ENCODE data around the gene KCNQ1.

The KCNQ1 gene

GRCh38 chr11:2859699-2860037 lies 414.9 kb downstream of the KCNQ1 start:
- TF ChIP-seq CTCF (conservative IDR thresholded peaks at IDR 0.05; ENCODE audit: low read length) (no peak), EZH2phosphoT487 (IDR thresholded peaks at IDR 0.05; ENCODE audit: borderline replicate concordance) (no peak)
- H3K9me3 ChIP-seq (ENCODE audit: insufficient read depth, low read depth, low read length) = no peaks in the 10 kb centered on the region
- H3K9me2 ChIP-seq (replicated peaks; ENCODE audit: low read depth, low read length) = no peaks in the 10 kb centered on the region
- H3K9ac ChIP-seq (ENCODE audit: low read depth, low read length, poor library complexity, severe bottlenecking) = no peak overlapping the region
- no peak overlapping the region for H3K4me2 ChIP-seq (ENCODE audit: low read depth, low read length, poor library complexity, severe bottlenecking)
- H2AFZ ChIP-seq (ENCODE audit: low read length) = no peak overlapping the region
- no peaks in the 10 kb centered on the region for H4K20me1 ChIP-seq (ENCODE audit: insufficient read depth, low read length, poor library complexity, severe bottlenecking)
- H3K36me3 ChIP-seq (ENCODE audit: insufficient read depth, low read length) = no peaks in the 10 kb centered on the region
- no peaks in the 10 kb centered on the region for H3K27me3 ChIP-seq (ENCODE audit: insufficient read depth, low read length, poor library complexity, severe bottlenecking)
- H3K4me1 ChIP-seq (ENCODE audit: insufficient read depth, low read length, poor library complexity, severe bottlenecking) = peaks cover 25% of the 10 kb centered on the region
- no peak overlapping the region for H3K4me3 ChIP-seq (ENCODE audit: low read length, poor library complexity, severe bottlenecking)
- H3F3A ChIP-seq (ENCODE audit: low read depth) = no peaks in the 10 kb centered on the region
- no peaks in the 10 kb centered on the region for H3K79me2 ChIP-seq (ENCODE audit: insufficient read depth, low read length)

- H3F3A ChIP-seq (ENCODE audit: low read depth) = no peaks in the 10 kb centered on the region
- H4K20me1 ChIP-seq (ENCODE audit: insufficient read depth, low read length, poor library complexity, severe bottlenecking) = no peaks in the 10 kb centered on the region
- TF ChIP-seq CTCF (conservative IDR thresholded peaks at IDR 0.05; ENCODE audit: low read length) (no peak), EZH2phosphoT487 (IDR thresholded peaks at IDR 0.05; ENCODE audit: borderline replicate concordance) (no peak)
- H3K9me3 ChIP-seq (ENCODE audit: insufficient read depth, low read depth, low read length) = no peaks in the 10 kb centered on the region
- no peak overlapping the region for H3K4me2 ChIP-seq (ENCODE audit: low read depth, low read length, poor library complexity, severe bottlenecking)
- no peaks in the 10 kb centered on the region for H3K79me2 ChIP-seq (ENCODE audit: insufficient read depth, low read length)
- H3K9me2 ChIP-seq (replicated peaks; ENCODE audit: low read depth, low read length) = no peaks in the 10 kb centered on the region
- H3K9ac ChIP-seq (ENCODE audit: low read depth, low read length, poor library complexity, severe bottlenecking) = no peak overlapping the region
- H3K4me1 ChIP-seq (ENCODE audit: insufficient read depth, low read length, poor library complexity, severe bottlenecking) = peaks cover 30% of the 10 kb centered on the region
- no peaks in the 10 kb centered on the region for H3K27me3 ChIP-seq (ENCODE audit: insufficient read depth, low read length, poor library complexity, severe bottlenecking)
- H2AFZ ChIP-seq (ENCODE audit: low read length) = no peak overlapping the region
- no peaks in the 10 kb centered on the region for H3K36me3 ChIP-seq (ENCODE audit: insufficient read depth, low read length)
- H3K4me3 ChIP-seq (ENCODE audit: low read length, poor library complexity, severe bottlenecking) = no peak overlapping the region
Observed at GRCh38 chr11:2860636-2861035, 415.8 kb downstream of the KCNQ1 start.

- H3K4me3 ChIP-seq (ENCODE audit: low read length, poor library complexity, severe bottlenecking) = no peak overlapping the region
- no peaks in the 10 kb centered on the region for H3K79me2 ChIP-seq (ENCODE audit: insufficient read depth, low read length)
- H3K4me2 ChIP-seq (ENCODE audit: low read depth, low read length, poor library complexity, severe bottlenecking) = no peak overlapping the region
- no peaks in the 10 kb centered on the region for H3K27me3 ChIP-seq (ENCODE audit: insufficient read depth, low read length, poor library complexity, severe bottlenecking)
- peaks cover 30% of the 10 kb centered on the region for H3K4me1 ChIP-seq (ENCODE audit: insufficient read depth, low read length, poor library complexity, severe bottlenecking)
- H3K9me2 ChIP-seq (replicated peaks; ENCODE audit: low read depth, low read length) = no peaks in the 10 kb centered on the region
- no peak overlapping the region for H3K9ac ChIP-seq (ENCODE audit: low read depth, low read length, poor library complexity, severe bottlenecking)
- H2AFZ ChIP-seq (ENCODE audit: low read length) = no peak overlapping the region
- no peaks in the 10 kb centered on the region for H3K9me3 ChIP-seq (ENCODE audit: insufficient read depth, low read depth, low read length)
- no peaks in the 10 kb centered on the region for H3F3A ChIP-seq (ENCODE audit: low read depth)
- no peaks in the 10 kb centered on the region for H4K20me1 ChIP-seq (ENCODE audit: insufficient read depth, low read length, poor library complexity, severe bottlenecking)
- no peaks in the 10 kb centered on the region for H3K36me3 ChIP-seq (ENCODE audit: insufficient read depth, low read length)
- TF ChIP-seq EZH2phosphoT487 (IDR thresholded peaks at IDR 0.05; ENCODE audit: borderline replicate concordance) (no peak), CTCF (conservative IDR thresholded peaks at IDR 0.05; ENCODE audit: low read length) (no peak)
Observed at GRCh38 chr11:2862395-2863275, 417.8 kb downstream of the KCNQ1 start.

Data from Loucy (cell line).